ENCODE measurements around the gene SACM1L.

SACM1L gene

DNA sequence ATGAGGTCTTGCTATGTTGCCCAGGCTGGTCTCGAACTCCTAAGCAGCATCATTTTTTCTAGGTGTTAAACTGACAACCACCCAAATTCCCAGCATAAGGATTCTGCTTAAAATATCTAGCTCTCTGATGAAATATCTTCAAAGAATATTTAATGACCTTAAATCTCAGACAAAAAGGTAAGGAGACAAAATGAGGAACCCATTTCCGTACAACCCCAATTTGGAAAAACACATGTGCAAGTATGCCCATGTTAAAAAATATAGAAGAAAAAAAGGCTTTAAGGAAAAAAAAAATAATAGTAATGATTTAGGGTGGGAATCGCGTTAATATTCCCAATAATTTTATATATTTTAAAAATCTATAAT is 1.4 kb upstream of the SACM1L start:
- peak overlapping the region; percentile 78 for H3K4me2 ChIP-seq (ENCODE audit: low read depth, low read length)
- H3K79me2 ChIP-seq (ENCODE audit: low read length): peaks cover 35% of the 10 kb centered on the region
- H3K27me3 ChIP-seq (replicated peaks; ENCODE audit: insufficient read depth, low read length): no peaks in the 10 kb centered on the region
- H3K4me3 ChIP-seq (ENCODE audit: low read length): peak overlapping the region; percentile 89; the same call in 1 of the 2 replicates
- peaks cover 18% of the 10 kb centered on the region for H3K4me1 ChIP-seq (ENCODE audit: low read length)
- H3K27ac ChIP-seq (ENCODE audit: low read length): no peak overlapping the region
- H3K36me3 ChIP-seq (replicated peaks; ENCODE audit: insufficient read depth, low read length): no peaks in the 10 kb centered on the region
- H3K9me2 ChIP-seq (replicated peaks; ENCODE audit: insufficient read depth, low read length): no peaks in the 10 kb centered on the region
- no peak overlapping the region for H2AFZ ChIP-seq (ENCODE audit: low read length)
- H3K9ac ChIP-seq (ENCODE audit: low read length): peak overlapping the region; percentile 63; the same call in 1 of the 2 replicates
- TF ChIP-seq EZH2phosphoT487 (IDR thresholded peaks at IDR 0.05; ENCODE audit: low read length) (no peak), EZH2 (optimal IDR thresholded peaks at IDR 0.05; ENCODE audit: low read depth, low read length) (no peak)
- TF ChIP-seq, protein P1, sequence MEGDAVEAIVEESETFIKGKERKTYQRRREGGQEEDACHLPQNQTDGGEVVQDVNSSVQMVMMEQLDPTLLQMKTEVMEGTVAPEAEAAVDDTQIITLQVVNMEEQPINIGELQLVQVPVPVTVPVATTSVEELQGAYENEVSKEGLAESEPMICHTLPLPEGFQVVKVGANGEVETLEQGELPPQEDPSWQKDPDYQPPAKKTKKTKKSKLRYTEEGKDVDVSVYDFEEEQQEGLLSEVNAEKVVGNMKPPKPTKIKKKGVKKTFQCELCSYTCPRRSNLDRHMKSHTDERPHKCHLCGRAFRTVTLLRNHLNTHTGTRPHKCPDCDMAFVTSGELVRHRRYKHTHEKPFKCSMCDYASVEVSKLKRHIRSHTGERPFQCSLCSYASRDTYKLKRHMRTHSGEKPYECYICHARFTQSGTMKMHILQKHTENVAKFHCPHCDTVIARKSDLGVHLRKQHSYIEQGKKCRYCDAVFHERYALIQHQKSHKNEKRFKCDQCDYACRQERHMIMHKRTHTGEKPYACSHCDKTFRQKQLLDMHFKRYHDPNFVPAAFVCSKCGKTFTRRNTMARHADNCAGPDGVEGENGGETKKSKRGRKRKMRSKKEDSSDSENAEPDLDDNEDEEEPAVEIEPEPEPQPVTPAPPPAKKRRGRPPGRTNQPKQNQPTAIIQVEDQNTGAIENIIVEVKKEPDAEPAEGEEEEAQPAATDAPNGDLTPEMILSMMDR (IDR thresholded peaks at IDR 0.05; ENCODE audit: low read length): no peak
- no peak for DNase-seq
- peaks cover 64% of the 10 kb centered on the region for H3F3A ChIP-seq (ENCODE audit: insufficient read depth, low read length)
- H3K9me3 ChIP-seq (replicated peaks; ENCODE audit: insufficient read depth, low read length): no peaks in the 10 kb centered on the region
- no peaks in the 10 kb centered on the region; the same call in 1 of the 2 replicates for H4K20me1 ChIP-seq (ENCODE audit: insufficient read depth, low read length)

DNA sequence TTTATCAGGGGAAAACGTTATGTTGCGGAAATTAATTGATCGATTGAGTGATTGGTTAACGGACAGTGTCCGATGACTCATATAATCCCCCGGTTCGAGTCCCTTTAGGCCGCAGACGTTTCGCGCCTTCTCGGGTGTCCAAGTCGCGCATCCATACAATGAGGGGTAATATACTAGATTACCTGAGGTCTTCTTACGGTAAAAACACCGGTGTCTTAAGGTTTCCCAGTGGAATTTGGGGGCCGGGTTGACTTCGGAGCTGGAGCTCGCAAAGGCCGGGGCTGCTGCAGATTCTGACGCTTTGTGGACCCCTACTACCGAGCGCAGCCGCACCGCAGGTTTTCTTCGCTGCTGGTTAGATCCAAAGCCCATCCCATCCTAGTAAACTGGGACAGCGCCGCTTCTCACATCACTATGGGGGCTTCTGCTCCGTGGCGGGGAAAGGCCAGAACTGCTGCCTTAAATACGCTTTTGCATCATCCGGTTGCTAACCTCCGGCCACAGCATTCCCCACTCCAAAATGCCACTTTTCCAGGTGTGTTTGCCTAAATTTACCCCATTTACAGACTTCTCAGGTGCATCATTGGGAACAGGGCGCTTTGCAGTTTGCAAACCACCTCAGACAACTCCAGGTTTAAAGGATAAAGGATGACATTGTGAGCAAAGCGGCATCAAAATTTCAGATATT is 858 bp upstream of the SACM1L start:
- peaks cover 61% of the 10 kb centered on the region for H3F3A ChIP-seq (ENCODE audit: insufficient read depth, low read length)
- peak overlapping the region; percentile 89 for H3K4me3 ChIP-seq (ENCODE audit: low read length)
- H3K27me3 ChIP-seq (replicated peaks; ENCODE audit: insufficient read depth, low read length): no peaks in the 10 kb centered on the region
- TF ChIP-seq EZH2phosphoT487 (IDR thresholded peaks at IDR 0.05; ENCODE audit: low read length) (no peak), EZH2 (optimal IDR thresholded peaks at IDR 0.05; ENCODE audit: low read depth, low read length) (no peak)
- TF ChIP-seq, protein P1 (IDR thresholded peaks at IDR 0.05; ENCODE audit: low read length): no peak
- DNase-seq: peak; percentile 59
- peaks cover 23% of the 10 kb centered on the region for H3K4me1 ChIP-seq (ENCODE audit: low read length)
- H3K36me3 ChIP-seq (replicated peaks; ENCODE audit: insufficient read depth, low read length): no peaks in the 10 kb centered on the region; the same call in 1 of the 2 replicates
- no peaks in the 10 kb centered on the region; the same call in 1 of the 2 replicates for H4K20me1 ChIP-seq (ENCODE audit: insufficient read depth, low read length)
- H3K9ac ChIP-seq (ENCODE audit: low read length): peak overlapping the region; percentile 63
- peaks cover 40% of the 10 kb centered on the region for H3K79me2 ChIP-seq (ENCODE audit: low read length)
- peak overlapping the region; percentile 71 for H2AFZ ChIP-seq (ENCODE audit: low read length)
- H3K9me3 ChIP-seq (replicated peaks; ENCODE audit: insufficient read depth, low read length): no peaks in the 10 kb centered on the region
- H3K9me2 ChIP-seq (replicated peaks; ENCODE audit: insufficient read depth, low read length): no peaks in the 10 kb centered on the region
- peak overlapping the region; percentile 79; the same call in 1 of the 2 replicates for H3K27ac ChIP-seq (ENCODE audit: low read length)
- peak overlapping the region; percentile 78 for H3K4me2 ChIP-seq (ENCODE audit: low read depth, low read length)

DNA sequence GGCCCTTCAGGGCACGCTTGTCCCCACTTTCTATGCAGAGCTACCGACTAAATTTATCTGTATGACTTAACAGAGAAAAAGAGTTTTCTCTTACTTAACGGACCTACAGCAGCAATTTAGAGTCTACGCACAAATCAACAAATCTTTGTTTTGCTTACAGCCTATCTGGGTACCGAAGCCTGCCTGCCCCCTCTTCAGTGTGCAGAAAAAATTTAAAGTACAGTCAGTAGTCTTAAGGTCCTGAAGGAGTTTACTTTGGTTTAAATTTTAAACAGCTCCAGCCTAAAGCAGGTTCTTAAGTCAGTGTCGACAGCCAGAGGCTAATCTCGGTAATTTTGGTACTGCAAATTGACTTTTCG is 570 bp downstream of the SACM1L start:
- Histone ChIP-seq H3K36me3 (replicated peaks; ENCODE audit: insufficient read depth, low read length) (no peaks in the 10 kb centered on the region; the same call in 1 of the 2 replicates), H2AFZ (ENCODE audit: low read length) (peak overlapping the region; percentile 59)

More for the DNA sequence above, 570 bp downstream of the SACM1L start:
- peak overlapping the region; percentile 79 for H3K4me2 ChIP-seq (ENCODE audit: low read depth, low read length)
- H4K20me1 ChIP-seq (ENCODE audit: insufficient read depth, low read length): no peaks in the 10 kb centered on the region; the same call in 1 of the 2 replicates
- no peaks in the 10 kb centered on the region for H3K9me3 ChIP-seq (replicated peaks; ENCODE audit: insufficient read depth, low read length)
- H3K27me3 ChIP-seq (replicated peaks; ENCODE audit: insufficient read depth, low read length): no peaks in the 10 kb centered on the region
- peaks cover 55% of the 10 kb centered on the region for H3K79me2 ChIP-seq (ENCODE audit: low read length)
- H3K27ac ChIP-seq (ENCODE audit: low read length): peak overlapping the region; percentile 79
- peak overlapping the region; percentile 89 for H3K4me3 ChIP-seq (ENCODE audit: low read length)
- H3K9ac ChIP-seq (ENCODE audit: low read length): peak overlapping the region; percentile 84
- no peaks in the 10 kb centered on the region for H3K9me2 ChIP-seq (replicated peaks; ENCODE audit: insufficient read depth, low read length)
- peaks cover 52% of the 10 kb centered on the region for H3F3A ChIP-seq (ENCODE audit: insufficient read depth, low read length)
- TF ChIP-seq EZH2 (optimal IDR thresholded peaks at IDR 0.05; ENCODE audit: low read depth, low read length) (no peak), EZH2phosphoT487 (IDR thresholded peaks at IDR 0.05; ENCODE audit: low read length) (no peak)
- peaks cover 38% of the 10 kb centered on the region for H3K4me1 ChIP-seq (ENCODE audit: low read length)
- DNase-seq: peak; percentile 21

All from MM.1S (cell line).